Uterus (tissue), 2 donors: ENCODE results near the gene SUSD3.

Experiments used
- CTCF ChIP-seq, 4 experiments: fragments of 200-600 bp in 2 of 4; fragments of 450-650 bp in 2 of 4; sonication (generic) in 2 of 4; IDR thresholded peaks; one replicate each; pipeline ENCODE4 v1.5.1; 2016 to 2019; ENCODE audit warnings: antibody characterized with exemption in 4 of 4, mild to moderate bottlenecking in 2 of 4, moderate library complexity in 1 of 4
- POLR2A ChIP-seq, 2 donors: fragments of 450-650 bp; IDR thresholded peaks; one replicate each; pipeline ENCODE4 v1.6.1; 2016; ENCODE audit warnings: antibody characterized with exemption in 2 of 2, mild to moderate bottlenecking in 1 of 2, moderate library complexity in 1 of 2

- TF ChIP-seq CTCF (IDR thresholded peaks at IDR 0.05) (no peak), POLR2A (IDR thresholded peaks at IDR 0.05) (no peak)
Observed at GRCh38 chr9:93128715-93129224, 70.3 kb downstream of the SUSD3 start.
